SK-N-SH treated with all-trans-retinoic acid at 6 μM for 48 hours (cell line): ENCODE measurements around the gene BTBD16.

Experiments used
- ATAC-seq: fragments of 200-7000 bp; cut with Tn5 transposase; 3 replicates; pipeline ENCODE4 v1.9.1; 2020; ENCODE audit warnings: mild to moderate bottlenecking, moderate library complexity
- ARNTL ChIP-seq: fragments of 450-650 bp; formaldehyde crosslinking; IDR thresholded peaks from 2 replicates; pipeline ENCODE4 v1.5.0; 2020; ENCODE audit warnings: low read depth, mild to moderate bottlenecking, moderate library complexity, borderline replicate concordance
- BACH2 ChIP-seq: fragments of 250-450 bp; sonication (Bioruptor Pico); IDR thresholded peaks from 2 replicates; pipeline ENCODE4 v1.9.0; 2021; ENCODE audit warnings: mild to moderate bottlenecking, borderline replicate concordance
- CSDC2 ChIP-seq: fragments of 250-450 bp; sonication (Bioruptor Pico); IDR thresholded peaks from 2 replicates; pipeline ENCODE4 v1.5.0; 2020; ENCODE audit warnings: mild to moderate bottlenecking, moderate library complexity
- ESRRG ChIP-seq: fragments of 250-450 bp; sonication (Bioruptor Pico); IDR thresholded peaks from 2 replicates; pipeline ENCODE4 v1.6.1; 2021; ENCODE audit warnings: mild to moderate bottlenecking
- ISL1 ChIP-seq: fragments of 250-450 bp; sonication (Bioruptor Pico); IDR thresholded peaks from 2 replicates; pipeline ENCODE4 v2.1.2; 2022; ENCODE audit warnings: mild to moderate bottlenecking, moderate library complexity
- OSR1 ChIP-seq: fragments of 250-450 bp; sonication (Bioruptor Pico); IDR thresholded peaks from 2 replicates; pipeline ENCODE4 v1.8.0; 2022; ENCODE audit warnings: moderate library complexity, mild to moderate bottlenecking, inconsistent platforms
- POU6F1 ChIP-seq: fragments of 250-450 bp; sonication (Bioruptor Pico); IDR thresholded peaks from 2 replicates; pipeline ENCODE4 v1.8.0; 2021; ENCODE audit warnings: low read depth, mild to moderate bottlenecking, moderate library complexity, borderline replicate concordance
- PPARA ChIP-seq: fragments of 250-450 bp; sonication (Bioruptor Pico); IDR thresholded peaks from 2 replicates; pipeline ENCODE4 v1.5.0; 2020; ENCODE audit warnings: mild to moderate bottlenecking, borderline replicate concordance
- SNAI2 ChIP-seq: fragments of 250-450 bp; sonication (Bioruptor Pico); IDR thresholded peaks from 2 replicates; pipeline ENCODE4 v1.5.0; 2020; ENCODE audit warnings: mild to moderate bottlenecking, moderate library complexity
- TCF4 ChIP-seq: fragments of 250-450 bp; sonication (Bioruptor Pico); IDR thresholded peaks from 2 replicates; pipeline ENCODE4 v1.8.0; 2021; ENCODE audit warnings: mild to moderate bottlenecking, moderate library complexity, borderline replicate concordance
- TOX ChIP-seq: fragments of 250-450 bp; sonication (Bioruptor Pico); IDR thresholded peaks from 2 replicates; pipeline ENCODE4 v1.8.0; 2021; ENCODE audit warnings: mild to moderate bottlenecking, moderate library complexity, borderline replicate concordance
- ZC3H10 ChIP-seq: fragments of 250-450 bp; sonication (Bioruptor Pico); IDR thresholded peaks from 2 replicates; pipeline ENCODE4 v1.5.1; 2021; ENCODE audit warnings: mild to moderate bottlenecking, moderate library complexity
- ZFP3 ChIP-seq: fragments of 250-450 bp; sonication (Bioruptor Pico); IDR thresholded peaks from 2 replicates; pipeline ENCODE4 v1.5.0; 2020; ENCODE audit warnings: mild to moderate bottlenecking, moderate library complexity
- ZFP30 ChIP-seq: fragments of 450-650 bp; formaldehyde crosslinking; IDR thresholded peaks from 2 replicates; pipeline ENCODE4 v1.5.0; 2022; ENCODE audit warnings: mild to moderate bottlenecking, moderate library complexity
- ZNF565 ChIP-seq: fragments of 450-650 bp; formaldehyde crosslinking; conservative IDR thresholded peaks from 2 replicates; pipeline ENCODE4 v1.5.0; 2020; ENCODE audit warnings: low read depth, mild to moderate bottlenecking, moderate library complexity
- ZNF70 ChIP-seq: fragments of 450-650 bp; formaldehyde crosslinking; IDR thresholded peaks from 2 replicates; pipeline ENCODE4 v1.5.0; 2020; ENCODE audit warnings: mild to moderate bottlenecking, moderate library complexity
- TF ChIP-seq, protein P1 (sequence below): fragments of 250-450 bp; sonication (Bioruptor Pico); IDR thresholded peaks from 2 replicates; pipeline ENCODE4 v1.5.1; 2021; ENCODE audit warnings: mild to moderate bottlenecking, moderate library complexity
- TF ChIP-seq, protein P2 (sequence below): fragments of 250-450 bp; sonication (Bioruptor Pico); IDR thresholded peaks from 2 replicates; pipeline ENCODE4 v1.5.1; 2020; ENCODE audit warnings: low read depth, mild to moderate bottlenecking, moderate library complexity

Gene BTBD16

GRCh38 chr10:122281751-122282150 is 10.7 kb downstream of the BTBD16 start:
- ATAC-seq, result no peak
- TF ChIP-seq TCF4 (CRISPR knock-in tag), result no peak

DNA sequence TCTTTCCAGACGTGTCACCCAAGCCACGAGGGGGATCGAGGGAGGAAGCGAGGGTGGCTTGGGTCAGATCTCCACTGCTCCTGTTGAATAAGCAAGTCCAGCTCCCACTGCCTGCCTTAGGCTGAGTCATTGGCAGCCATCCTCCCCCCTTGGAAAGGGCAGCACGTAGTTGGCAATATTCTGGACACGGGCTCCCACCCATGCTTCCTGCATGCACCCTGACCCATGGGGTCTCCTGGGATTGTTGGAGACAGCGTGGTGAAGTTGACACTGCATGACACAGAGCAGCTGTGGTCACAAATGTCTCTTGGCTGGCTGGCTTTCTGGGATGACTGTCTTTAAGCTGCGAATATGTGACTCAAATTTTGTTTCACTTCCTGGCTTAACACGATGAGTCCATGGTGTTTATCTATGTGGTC is 11.2 kb downstream of the BTBD16 start:
- TF ChIP-seq, protein P1, sequence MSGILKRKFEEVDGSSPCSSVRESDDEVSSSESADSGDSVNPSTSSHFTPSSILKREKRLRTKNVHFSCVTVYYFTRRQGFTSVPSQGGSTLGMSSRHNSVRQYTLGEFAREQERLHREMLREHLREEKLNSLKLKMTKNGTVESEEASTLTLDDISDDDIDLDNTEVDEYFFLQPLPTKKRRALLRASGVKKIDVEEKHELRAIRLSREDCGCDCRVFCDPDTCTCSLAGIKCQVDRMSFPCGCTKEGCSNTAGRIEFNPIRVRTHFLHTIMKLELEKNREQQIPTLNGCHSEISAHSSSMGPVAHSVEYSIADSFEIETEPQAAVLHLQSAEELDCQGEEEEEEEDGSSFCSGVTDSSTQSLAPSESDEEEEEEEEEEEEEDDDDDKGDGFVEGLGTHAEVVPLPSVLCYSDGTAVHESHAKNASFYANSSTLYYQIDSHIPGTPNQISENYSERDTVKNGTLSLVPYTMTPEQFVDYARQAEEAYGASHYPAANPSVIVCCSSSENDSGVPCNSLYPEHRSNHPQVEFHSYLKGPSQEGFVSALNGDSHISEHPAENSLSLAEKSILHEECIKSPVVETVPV, result no peak
- no peak for TF ChIP-seq ARNTL
- no peak for ATAC-seq

DNA sequence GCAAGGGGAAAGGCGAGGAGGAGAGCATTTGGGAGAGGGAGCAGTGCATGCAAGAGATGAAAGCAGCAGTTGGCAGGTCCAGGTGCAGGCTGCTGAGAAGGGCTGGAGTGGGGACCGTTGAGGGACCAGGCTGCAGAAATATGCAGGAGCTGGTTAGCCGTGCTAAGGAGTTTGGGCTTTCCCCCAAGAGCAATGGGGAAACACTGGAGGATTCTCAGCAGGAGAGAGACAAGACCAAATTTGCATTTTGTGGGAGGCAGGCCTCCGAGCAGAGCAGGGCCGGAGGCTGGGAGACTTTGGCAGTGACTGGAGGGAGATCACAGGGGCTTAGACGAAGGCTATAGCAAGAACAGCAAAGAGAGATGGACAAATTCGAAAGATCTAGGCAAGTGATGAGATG is 11.8 kb downstream of the BTBD16 start:
- ATAC-seq, result no peak
- TF ChIP-seq POU6F1 (CRISPR knock-in tag), result no peak
- TF ChIP-seq ZC3H10 (CRISPR knock-in tag), result no peak
- TF ChIP-seq TCF4 (CRISPR knock-in tag), result no peak
- TF ChIP-seq CSDC2, result no peak
- TF ChIP-seq ARNTL, result no peak
- TF ChIP-seq ZNF70, result no peak
- TF ChIP-seq, protein P1, result no peak
- TF ChIP-seq BACH2, result no peak
- TF ChIP-seq OSR1 (CRISPR knock-in tag), result no peak
- TF ChIP-seq ZNF565 (CRISPR knock-in tag), result no peak
- TF ChIP-seq ISL1, result no peak
- TF ChIP-seq ESRRG (CRISPR knock-in tag), result no peak

GRCh38 chr10:122285506-122286444 is 14.7 kb downstream of the BTBD16 start:
- ATAC-seq, result no peak

GRCh38 chr10:122286867-122287266 is 15.8 kb downstream of the BTBD16 start:
- TF ChIP-seq PPARA (CRISPR knock-in tag), result no peak
- no peak for TF ChIP-seq POU6F1 (CRISPR knock-in tag)
- no peak for TF ChIP-seq SNAI2 (CRISPR knock-in tag)
- no peak for TF ChIP-seq CSDC2
- TF ChIP-seq OSR1 (CRISPR knock-in tag), result no peak
- TF ChIP-seq ZFP30 (CRISPR knock-in tag), result no peak
- TF ChIP-seq, protein P1, result no peak
- TF ChIP-seq, protein P2, sequence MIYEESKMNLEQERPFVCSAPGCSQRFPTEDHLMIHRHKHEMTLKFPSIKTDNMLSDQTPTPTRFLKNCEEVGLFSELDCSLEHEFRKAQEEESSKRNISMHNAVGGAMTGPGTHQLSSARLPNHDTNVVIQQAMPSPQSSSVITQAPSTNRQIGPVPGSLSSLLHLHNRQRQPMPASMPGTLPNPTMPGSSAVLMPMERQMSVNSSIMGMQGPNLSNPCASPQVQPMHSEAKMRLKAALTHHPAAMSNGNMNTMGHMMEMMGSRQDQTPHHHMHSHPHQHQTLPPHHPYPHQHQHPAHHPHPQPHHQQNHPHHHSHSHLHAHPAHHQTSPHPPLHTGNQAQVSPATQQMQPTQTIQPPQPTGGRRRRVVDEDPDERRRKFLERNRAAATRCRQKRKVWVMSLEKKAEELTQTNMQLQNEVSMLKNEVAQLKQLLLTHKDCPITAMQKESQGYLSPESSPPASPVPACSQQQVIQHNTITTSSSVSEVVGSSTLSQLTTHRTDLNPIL (CRISPR knock-in tag), result no peak
- no peak for TF ChIP-seq ARNTL
- no peak for TF ChIP-seq TOX (CRISPR knock-in tag)
- TF ChIP-seq ZNF70, result no peak
- TF ChIP-seq ZFP3 (CRISPR knock-in tag), result no peak
- peak; percentile 78 for ATAC-seq

More at GRCh38 chr10:122285506-122286444, 14.7 kb downstream of the BTBD16 start:
- TF ChIP-seq, protein P1, result no peak
